DND-41 (cell line): ENCODE data around the gene CASS4.

Experiments used
- CTCF ChIP-seq: IDR thresholded peaks from 2 replicates; pipeline ENCODE4 v1.5.1; 2012; ENCODE audit warnings: borderline replicate concordance, low read length, moderate library complexity, mild to moderate bottlenecking; ENCODE audit not compliant: poor library complexity, severe bottlenecking; ENCODE audit errors: extremely low read depth
- EZH2 ChIP-seq: IDR thresholded peaks from 3 replicates; pipeline ENCODE4 v1.6.1; 2012; ENCODE audit warnings: borderline replicate concordance, low read depth, mild to moderate bottlenecking, moderate library complexity, low read length, inconsistent platforms; ENCODE audit not compliant: severe bottlenecking

- no peak for TF ChIP-seq CTCF
- TF ChIP-seq EZH2, result no peak
Observed at GRCh38 chr20:56439771-56440291, 27.8 kb downstream of the CASS4 start.
